Measurements from ENCODE around the gene SNW1.

- TF ChIP-seq CTCF (IDR thresholded peaks at IDR 0.05) (no peak), AFF4 (CRISPR knock-in tag; IDR thresholded peaks at IDR 0.05; ENCODE audit: borderline replicate concordance) (no peak), JUN (CRISPR knock-in tag; IDR thresholded peaks at IDR 0.05) (no peak), ATF3 (CRISPR knock-in tag; conservative IDR thresholded peaks at IDR 0.05) (no peak), NFE2L1 (CRISPR knock-in tag; IDR thresholded peaks at IDR 0.05) (no peak), CREB1 (CRISPR knock-in tag; IDR thresholded peaks at IDR 0.05) (no peak)
Observed at GRCh38 chr14:77691259-77691658, 69.7 kb downstream of the SNW1 start.
